Heart left ventricle (tissue), 13 donors: ENCODE measurements around the gene ITSN1.

Source experiments
- POLR2A ChIP-seq, 2 donors: fragments of 450-650 bp; IDR thresholded peaks; one replicate each; pipeline ENCODE4 v1.6.1; 2017; ENCODE audit warnings: antibody characterized with exemption in 2 of 2, mild to moderate bottlenecking in 2 of 2, moderate library complexity in 2 of 2
- TF ChIP-seq, protein P1 (sequence below), 12 donors: fragments of 200-600 bp; sonication (generic) in 4 of 12; IDR thresholded peaks; one replicate each; pipeline versions ENCODE4 v1.5.0 to v1.8.0; 2018 to 2022; ENCODE audit warnings: antibody characterized with exemption in 12 of 12, mild to moderate bottlenecking in 5 of 12
- donor health status: ischemic (EF 13 %, LVEDD 7.1; RV severe dilation, severe dysfunction).
- donor health status: DM: no; HTN: yes; CAD: no.
- donor health status: DM: no; HTN: no; CAD: no.
- donor health status: ischemic (EF 25% LVEDD 6.9; RV normal size, moderate dysfunction).
- donor health status: ischemic (EF 25% LVEDD 5.7; RV mildly dilated, moderate dysfunction).
- donor health status: ischemic (EF 35%, LVEDD 5.7; RV mildly dilated, moderate dysfunction).
- donor health status: nonischemic (EF 11% LVEDD 7.7; RV severe dilation, severe dysfunction).
- donor health status: DM: yes; HTN: yes; CAD: no.
- donor health status: PGD.
- donor health status: ischemic (EF 29% LVEDD 5.4; RV normal size, mild dysfunction).
- donor health status: nonischemic (EF 23%, LVEDD 6.1; RV moderate dilation, normal function).

DNA sequence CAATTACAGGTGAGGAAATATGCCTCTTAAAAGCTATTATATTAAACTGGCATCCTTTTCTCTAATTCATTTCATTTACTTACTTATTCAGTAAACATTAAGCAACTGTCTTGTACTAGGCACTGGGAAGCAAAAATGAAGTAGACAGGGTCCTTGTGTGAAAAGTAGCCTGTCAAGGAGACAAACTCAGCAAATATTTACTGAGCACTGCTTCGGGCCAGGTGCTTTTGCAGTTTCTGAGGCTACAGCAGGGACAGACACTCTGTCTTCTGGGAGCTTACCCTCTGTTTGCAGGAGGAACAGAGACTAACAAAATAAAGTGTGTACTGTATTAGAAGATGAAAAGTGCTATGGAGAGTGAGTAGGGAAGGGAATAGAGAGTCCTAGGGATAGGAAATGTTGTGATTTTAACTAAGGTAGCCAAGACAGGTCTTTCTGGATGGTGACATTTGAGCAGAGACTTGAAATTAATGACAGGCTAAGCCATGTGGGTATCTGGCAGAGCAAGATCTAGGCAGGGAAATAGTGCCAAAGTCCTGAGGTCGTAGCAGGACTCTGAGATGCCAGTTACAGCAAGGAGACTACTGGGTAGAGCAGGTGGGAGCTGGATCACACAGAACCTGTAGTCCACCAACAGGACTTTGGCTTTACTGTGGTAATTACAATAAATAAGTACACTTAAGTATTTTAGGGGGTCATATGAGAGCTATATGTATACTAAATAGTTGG is 133.0 kb downstream of the ITSN1 start:
- TF ChIP-seq, protein P1, sequence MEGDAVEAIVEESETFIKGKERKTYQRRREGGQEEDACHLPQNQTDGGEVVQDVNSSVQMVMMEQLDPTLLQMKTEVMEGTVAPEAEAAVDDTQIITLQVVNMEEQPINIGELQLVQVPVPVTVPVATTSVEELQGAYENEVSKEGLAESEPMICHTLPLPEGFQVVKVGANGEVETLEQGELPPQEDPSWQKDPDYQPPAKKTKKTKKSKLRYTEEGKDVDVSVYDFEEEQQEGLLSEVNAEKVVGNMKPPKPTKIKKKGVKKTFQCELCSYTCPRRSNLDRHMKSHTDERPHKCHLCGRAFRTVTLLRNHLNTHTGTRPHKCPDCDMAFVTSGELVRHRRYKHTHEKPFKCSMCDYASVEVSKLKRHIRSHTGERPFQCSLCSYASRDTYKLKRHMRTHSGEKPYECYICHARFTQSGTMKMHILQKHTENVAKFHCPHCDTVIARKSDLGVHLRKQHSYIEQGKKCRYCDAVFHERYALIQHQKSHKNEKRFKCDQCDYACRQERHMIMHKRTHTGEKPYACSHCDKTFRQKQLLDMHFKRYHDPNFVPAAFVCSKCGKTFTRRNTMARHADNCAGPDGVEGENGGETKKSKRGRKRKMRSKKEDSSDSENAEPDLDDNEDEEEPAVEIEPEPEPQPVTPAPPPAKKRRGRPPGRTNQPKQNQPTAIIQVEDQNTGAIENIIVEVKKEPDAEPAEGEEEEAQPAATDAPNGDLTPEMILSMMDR (IDR thresholded peaks at IDR 0.05), result no peak
- TF ChIP-seq POLR2A (IDR thresholded peaks at IDR 0.05), result no peak
